ENCODE results near the gene TAS2R1.
"Not testable (repeated sequence)": the region's sequence is repeated elsewhere in the genome, so short reads cannot be mapped to it uniquely, and the experiment has no call there.

The TAS2R1 gene

DNA sequence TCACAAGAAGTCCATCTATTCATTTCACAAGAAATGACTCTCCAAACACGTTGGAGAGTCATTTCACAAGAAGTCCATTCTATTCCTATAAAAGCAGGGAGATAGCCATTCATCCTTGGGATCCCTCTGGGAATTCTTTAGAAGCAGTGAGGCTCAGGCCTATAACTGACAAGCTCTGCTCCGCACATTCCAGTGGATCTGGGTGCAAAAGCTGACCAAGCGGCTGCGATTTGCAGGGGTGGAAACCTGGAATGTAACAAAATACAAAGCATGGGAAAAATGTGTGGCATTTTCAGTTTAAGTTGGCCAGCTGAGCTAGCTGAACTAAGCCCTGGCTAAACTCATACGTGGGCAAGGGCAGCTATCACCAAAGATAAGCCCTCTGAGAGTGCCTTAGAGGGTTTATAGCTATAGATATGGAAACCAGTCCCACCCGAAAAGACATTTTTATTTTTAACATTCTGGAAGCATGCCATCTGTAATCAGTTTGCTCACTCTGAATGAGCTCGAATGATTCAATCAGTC is 8.7 kb downstream of the TAS2R1 start:
- no peak for DNase-seq

DNA sequence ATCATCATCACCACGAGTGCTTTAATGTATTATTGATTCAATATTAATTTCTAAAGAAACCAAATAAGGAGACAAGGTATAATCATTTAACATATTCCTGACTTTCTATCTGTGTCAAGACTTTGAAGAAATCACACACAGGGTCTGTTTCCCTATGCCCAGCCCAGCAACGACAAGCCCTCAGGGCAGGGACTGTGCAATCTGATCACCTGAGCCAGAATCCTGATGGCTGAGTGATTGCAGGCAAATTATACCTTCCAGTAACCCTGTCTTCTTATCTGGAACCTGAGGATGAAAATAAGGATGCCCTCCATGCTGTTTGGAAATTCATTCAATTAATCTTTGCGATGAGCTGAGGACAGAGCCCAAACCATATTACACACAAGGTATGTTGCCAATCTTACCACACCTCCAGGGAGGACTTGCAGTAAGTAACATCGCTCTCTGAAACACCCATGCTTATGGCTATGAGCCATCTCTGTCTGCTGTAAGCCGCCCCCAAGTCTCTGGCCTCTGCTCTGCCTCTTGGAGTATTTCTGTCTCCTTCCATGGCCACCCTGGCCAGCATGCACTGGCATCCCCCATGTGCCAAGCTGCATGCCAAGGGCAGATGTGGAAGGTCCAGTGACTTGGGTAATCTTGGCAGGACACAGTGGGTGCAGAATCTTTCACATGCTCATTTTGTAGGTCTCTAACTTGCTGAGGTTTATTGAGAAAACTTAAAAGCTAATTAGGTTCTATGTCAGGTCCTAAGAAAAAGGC is 10.6 kb downstream of the TAS2R1 start:
- no peak for DNase-seq

DNA sequence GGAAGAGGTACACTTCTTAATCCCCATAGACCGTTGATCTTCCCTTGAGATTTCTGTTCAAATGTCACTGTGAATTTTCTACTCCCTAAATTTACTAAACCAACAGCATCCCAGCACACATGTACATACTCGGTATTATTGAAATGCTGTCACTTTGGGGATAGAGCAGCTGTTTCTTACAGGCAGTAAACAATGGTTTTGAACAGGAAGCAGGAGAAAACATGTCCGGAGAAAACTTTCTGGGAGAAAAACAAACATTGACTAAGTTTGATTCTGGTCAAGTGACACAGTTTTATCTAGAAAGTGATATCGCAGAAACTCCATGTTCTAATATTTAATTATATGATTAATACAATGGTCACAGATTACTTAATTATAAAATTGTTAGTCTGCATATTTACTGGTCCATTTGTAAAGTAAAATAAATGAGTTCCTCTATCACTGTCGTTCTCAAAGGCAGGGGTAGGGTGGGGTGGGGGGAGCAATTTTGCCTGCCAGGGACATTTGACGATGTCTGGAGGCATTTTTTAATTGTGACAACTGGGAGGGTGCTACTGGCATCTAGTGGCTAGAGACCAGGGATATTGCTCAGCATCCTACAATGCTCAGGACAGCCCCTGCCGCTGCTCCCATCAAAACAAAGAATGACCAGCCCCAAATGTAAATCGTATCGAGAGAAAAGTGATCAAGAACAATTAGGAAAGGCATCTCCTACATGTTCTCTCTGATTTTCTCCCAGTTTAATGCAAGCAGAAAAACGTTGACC is 12.2 kb downstream of the TAS2R1 start:
- DNase-seq = no peak

DNA sequence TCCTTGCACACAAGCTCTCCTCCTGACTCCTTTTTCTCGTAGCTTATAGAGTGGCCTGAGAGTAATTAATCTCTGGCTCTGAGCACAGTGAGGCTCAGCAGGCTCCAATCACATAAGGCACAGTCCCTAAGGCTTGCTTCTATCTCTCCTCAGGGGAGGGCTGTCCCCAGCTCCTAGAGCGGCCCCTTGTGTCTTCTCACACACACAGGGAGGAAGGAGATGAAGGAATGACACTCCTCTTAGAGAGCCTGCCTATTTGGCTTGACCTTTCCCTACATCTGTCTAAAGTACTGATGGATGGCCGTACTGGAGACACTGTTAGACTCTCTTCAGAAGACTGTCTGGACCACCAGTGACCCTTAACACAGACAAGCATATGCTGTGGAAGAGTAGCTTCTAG is 12.9 kb downstream of the TAS2R1 start:
- DNase-seq = no peak

DNA sequence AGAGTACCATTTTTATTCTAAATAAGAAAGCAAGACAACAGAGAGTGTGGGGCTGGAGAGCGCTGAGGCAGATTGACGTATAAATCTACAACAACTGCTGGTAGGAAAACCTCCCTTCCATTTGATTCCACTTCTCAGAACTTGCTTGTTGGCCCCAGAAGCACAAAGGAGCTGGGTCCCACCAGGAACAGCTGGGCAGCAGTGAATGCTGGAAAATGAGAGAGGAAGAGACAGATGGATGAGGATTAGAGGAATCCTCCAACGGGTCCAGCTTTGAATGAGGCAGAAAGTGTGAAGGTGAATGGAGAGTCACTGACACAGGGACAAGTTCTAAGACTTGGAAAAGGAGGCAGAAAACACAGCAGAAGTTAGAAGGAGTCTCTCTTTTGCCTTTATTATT is 14.8 kb downstream of the TAS2R1 start:
- no peak for DNase-seq

DNA sequence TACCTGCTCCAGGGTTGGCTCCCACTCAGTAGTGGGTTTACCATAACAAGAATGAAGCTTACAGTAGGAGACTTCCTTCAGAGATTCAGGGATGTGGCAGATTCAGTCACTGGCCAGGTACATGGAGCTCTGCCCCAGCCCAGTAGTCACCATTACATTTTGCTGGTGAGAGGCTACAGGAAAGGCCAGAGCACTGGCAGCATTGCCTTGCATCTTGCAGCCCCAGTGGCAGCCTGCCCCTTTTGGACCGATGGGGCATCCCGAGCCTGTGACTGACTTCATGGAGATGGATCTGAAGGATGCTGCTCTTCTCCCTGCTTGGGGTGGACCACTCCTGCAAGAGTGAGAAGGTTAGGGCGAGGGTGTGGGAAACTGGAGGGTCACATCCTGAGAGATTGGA is 16.8 kb downstream of the TAS2R1 start:
- DNase-seq = no peak

DNA sequence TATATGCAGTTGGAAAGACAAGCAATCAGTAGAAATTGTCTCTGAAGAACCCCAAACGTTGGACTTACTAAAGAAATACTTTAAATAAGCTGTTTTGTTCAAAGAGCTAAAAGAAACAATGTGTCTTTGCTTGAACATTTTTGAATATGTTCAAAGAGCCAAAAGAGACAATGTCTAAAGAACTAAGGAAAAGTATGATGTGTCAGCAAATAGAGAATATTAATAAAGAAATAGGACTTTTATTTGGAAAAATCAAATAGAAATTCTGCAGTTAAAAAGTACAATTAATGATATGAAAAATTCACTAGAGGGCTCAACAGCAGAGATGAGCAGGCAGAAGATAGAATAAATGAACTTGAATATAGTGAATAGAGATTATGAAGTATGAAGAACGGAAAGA is 19.2 kb downstream of the TAS2R1 start:
- no peak for DNase-seq

DNA sequence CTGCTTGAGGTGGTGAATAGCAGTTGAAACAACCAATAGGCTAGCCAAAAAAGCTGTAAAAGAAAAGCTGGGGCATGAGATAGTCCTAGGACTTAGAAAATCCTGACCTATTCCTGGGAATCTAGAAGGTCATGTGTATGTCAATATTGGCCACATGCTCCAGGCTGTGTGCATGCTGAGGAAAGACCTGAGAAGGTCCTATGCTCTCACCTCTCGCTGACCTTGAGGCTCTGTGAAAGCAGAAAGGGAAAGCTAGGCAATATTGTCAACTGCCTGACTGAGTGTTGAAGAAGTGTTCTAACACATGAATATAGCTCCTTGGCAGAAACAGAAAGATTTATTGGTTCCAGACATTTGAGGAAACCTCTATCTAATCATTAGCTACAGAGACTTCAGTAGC is 19.8 kb downstream of the TAS2R1 start:
- no peak for DNase-seq

DNA sequence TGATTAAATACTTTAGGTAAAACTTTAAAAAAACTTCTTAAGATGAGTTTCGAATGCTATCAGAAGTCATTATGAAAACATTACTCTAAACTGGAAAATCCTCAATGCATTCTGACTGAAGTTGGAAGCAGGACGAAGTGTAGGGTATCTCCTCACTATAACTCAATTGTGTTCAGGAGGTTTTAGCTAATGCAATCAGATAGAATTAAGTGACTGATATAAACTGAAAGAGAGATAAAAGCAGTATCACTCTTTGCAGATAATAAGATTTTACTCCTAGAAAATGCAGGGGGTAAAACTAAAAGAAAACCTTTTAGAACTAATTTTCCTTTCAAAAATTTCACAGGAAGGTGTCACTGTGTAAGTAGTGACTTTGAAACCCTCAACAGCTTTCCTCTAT is 22.1 kb downstream of the TAS2R1 start:
- DNase-seq = no peak

DNA sequence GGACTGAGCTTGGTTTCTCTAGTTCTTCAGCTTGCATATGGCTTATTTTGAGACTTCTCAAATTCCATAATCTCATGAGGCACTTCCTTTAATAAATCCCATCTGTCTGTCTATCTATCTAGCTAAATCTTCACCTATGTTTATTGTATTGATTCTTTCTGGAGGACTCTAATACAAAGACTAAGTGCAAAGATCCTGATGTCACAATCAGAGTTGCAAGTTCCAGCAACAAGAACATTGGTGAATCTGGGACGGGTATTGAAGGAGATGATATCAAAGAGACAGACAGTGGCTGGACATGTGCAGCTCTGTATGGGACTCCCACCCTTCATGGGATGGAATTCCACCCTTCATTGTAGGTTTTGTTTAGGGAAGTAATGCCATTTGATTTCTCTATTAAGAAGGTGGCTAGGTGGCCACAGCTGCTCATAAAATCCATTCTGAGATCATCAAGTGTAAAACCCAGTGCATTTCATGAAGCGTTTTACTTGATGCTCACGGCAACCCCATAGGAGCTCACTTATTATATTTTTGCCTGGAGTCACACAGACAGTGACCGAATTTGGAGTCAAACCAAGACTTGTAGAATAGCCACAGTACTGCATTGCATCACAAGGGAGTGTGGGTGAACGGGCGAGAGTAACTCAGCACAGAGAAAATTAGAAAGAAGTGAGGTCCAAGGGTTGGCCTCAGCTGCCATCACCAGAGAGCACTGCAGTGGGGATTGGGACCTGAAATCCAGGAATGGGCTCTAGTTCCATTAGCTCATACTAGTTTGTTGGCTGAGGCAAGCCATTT is 24.9 kb downstream of the TAS2R1 start:
- no peak for DNase-seq

DNA sequence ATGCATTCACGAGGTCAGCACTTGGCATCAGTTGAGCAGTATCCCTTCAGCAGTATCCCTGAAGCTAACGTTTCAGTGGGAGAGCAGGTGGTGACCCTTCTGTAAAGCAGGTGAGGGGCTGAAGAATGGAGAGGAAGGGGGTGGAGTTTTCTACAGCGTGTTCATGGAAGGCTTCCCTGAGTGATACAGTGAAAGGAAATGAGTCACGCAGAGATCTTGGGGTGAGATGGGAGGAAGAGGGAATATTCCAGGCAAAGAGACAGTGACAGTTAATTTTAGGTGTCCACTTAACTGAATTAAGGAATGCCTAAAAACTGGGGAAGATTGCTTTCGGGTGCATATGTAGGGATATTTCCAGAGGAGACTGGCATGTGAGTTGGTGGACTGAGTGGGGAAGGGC is 25.7 kb downstream of the TAS2R1 start:
- DNase-seq = no peak

DNA sequence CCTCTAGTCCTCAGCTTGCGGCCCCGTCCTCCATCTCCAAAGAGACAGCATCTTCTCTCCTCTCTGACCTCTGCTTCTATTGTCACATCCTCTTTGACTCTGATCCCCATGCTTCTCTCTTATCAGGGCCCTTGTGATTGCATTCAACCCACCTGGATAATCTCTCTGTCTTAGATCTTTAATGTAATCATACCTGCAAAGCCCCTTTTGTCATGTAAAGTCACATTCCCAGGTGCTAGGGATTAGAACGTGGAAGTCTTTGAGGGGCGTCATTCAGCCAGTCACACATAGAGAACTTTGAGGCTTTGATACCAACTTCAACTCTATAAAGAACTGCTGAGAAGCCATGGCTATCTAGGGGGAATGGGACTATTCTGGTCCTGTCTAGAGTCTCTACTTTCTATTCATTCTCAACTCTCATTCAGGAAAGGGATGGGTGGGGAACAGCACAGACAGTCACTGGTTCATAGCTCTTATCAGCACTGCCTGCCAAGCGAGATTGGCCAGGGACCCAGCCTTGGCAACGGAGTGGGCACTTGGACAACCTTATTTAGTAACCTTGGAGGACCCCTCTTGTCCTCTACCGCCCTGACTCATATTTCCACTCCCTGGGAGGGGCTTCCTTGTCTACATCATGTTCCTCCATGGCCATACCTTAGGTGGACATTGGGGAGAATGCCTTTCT is 29.0 kb downstream of the TAS2R1 start:
- DNase-seq = no peak

DNA sequence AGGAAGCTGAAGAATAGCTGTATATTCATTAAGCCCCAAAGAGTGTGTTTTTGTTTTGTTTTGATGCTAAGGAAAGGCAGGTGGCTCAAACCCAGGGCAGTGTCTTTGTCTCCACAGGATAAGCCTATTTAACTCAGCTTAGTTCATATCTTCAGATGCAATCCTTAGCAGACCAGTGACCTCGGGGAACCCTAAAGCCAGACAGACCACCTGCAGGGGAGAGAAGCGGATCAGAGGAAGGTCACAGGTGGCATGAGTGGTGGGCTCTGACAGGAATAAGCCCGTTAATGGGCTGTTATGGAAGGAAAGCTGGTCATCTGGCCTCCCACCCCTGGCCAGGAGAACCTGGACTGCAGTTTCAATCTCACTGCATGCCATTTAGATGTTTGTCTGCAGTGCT is 30.8 kb downstream of the TAS2R1 start:
- no peak for DNase-seq

DNA sequence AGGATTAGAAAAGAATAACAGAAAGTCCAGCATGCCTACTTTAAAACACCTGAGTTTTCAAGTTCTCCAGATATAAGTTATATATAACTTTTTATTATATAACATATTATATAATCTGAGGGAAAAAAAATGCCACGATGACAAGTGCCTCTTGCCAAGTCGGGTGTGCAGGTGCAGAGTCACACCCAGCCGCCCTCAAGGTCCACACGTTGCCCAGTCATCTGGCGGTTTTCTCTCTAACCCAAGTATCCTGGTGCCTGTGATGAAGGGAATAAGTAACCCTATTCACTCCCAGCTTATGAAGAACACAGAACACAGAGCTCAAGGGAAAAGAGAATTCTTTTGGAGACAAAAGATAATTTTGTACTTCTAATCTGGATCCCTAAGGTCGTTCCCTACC is 31.8 kb downstream of the TAS2R1 start:
- not testable (repeated sequence) for DNase-seq

DNA sequence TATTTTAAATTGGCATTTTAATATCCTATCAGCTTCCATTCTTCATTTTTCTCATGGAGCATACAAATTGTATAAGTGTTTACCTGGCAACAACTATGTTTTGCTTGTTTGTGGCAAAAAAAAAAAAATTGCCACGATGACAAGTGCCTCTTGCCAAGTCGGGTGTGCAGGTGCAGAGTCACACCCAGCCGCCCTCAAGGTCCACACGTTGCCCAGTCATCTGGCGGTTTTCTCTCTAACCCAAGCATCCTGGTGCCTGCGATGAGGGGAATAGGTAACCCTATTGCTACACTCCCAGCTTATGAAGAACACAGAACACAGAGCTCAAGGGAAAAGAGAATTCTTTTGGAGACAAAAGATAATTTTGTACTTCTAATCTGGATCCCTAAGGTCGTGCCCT is 32.8 kb downstream of the TAS2R1 start:
- not testable (repeated sequence) for DNase-seq

DNA sequence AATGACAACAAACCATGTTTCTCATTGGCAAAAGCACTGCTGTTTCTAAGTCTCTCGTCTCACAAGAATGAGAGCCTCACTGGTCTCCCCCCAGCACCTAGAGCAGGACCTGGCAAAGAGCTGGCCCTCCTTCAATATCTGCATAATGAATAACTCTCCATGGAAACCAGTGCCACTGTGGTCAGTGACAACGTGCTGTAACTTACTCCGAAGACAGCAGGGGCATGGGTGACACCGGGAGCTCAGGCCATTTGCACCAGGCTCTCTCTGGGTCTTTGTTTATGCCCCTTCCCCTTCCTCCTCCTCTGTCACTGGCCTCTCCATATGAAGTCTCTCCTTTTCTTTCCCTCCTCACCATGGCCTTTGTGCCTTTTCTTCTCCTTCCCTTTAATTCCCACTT is 33.3 kb downstream of the TAS2R1 start:
- DNase-seq = no peak

DNA sequence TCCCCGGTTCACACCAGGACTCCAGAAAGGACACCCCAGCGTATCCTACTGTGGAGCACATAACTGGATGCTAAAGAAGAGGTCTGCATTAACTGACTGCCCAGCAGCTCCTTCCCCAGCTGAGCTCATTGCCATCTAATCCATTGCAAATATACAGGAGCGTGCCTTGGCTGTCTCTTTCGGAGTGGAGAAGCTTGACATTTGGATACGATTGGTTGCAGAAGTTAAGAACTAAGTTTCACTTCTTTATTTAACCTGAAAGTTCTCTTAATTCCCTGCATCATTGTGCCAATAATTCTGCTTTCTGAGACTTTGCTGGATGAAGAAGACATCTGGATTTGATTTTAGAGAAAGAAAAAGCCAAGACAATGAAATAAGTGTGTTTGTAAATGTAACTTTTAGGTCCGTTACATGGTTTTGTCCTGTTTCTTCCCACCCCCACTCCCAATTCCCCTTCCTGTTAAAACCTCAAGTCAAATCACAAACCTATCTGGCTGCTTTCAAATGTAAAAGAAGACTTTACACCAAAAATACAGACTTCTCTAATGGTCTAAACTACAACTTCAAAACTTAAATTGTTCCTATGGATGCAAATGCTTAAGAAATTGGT is 33.9 kb downstream of the TAS2R1 start:
- no peak for DNase-seq

DNA sequence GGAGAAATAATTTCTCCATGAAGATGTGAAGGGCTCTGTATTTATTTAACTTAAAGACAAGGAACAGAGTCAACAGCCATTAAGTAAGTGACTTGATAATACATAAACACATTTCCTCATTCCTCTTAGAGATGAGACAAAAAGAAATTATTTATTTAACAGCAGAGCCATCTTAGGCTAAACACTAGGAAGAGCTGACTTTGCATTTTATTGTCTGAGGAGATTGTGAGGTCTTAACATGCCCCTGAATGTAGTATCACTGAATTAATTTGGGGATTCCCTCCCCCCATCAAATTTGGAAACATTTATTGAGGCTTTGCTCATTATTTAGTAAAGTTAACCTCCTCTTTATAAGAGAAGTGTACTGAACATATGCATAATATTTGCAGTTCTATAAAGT is 35.2 kb downstream of the TAS2R1 start:
- DNase-seq = no peak

DNA sequence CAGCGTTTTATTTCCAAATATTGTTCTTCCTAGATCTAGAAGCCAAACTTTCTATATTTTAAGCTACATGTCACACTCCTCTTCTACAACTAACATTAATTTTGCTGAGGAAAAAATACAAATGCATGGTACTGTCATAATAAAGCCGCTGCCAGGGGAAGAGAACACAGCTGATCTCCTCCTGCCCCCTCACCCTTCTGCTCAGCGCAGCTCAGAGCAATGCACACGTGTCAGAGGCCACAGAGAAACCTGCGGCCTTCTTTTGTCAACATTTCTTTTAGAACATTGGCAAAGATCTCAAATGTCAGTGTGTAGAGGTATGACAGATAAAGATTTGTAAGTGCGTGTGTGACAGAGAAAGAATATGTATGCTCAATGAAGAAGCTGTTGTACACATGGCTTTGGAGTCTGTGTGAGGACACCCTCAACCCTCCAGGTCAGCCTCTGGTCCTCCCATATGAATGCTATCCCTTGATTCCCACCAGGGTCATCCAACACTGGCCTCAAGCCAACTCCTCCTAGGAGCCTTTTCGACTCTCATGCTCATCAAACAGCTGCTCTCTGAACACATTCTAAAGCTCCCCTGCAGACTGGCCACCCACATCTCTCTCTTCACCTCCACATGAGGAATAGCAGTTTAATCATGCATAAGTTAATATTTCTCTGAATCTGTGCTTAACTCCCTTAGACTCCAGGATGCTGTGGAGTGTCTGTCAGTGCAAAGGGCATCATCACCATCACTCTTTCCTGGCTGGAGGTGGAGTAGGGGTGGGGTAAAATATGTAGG is 40.9 kb downstream of the TAS2R1 start:
- no peak for DNase-seq

DNA sequence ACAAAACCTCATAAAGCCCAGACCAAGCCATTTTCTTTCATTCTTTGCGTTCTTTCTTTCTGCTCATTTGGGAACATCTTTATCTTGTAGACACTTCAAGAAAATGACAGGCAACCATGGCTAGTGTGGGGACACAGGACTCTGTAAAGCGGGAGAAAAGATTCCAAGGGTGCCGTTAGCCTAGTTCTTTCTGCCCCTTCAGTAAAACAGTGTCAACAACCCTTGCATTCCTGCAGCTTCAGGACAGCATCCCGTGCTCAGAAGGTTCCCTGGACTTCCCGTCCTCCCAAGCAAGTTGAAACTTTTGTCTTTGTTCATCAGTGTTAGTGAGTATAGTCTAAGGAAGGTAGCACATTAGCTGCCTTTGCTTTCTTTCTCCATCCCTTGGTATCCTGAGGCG is 41.9 kb downstream of the TAS2R1 start:
- DNase-seq = no peak

DNA sequence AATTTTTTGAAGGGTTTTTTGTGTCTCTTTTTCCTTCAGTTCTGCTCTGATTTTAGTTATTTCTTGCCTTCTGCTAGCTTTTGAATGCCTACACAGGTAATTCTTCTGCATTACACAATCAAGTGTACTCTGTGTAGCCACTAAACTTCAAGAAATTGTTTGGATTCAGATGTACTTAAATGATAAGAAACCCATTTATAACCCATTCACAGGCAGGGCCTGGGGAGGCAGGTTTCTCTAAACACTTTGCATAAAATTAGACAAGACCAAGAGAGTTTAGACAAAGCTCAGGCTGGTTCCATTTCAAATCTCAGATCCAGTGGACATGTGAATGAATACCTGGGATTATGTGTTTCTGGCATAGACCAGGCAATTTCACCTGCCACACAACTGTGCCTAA is 43.0 kb downstream of the TAS2R1 start:
- DNase-seq = no peak

DNA sequence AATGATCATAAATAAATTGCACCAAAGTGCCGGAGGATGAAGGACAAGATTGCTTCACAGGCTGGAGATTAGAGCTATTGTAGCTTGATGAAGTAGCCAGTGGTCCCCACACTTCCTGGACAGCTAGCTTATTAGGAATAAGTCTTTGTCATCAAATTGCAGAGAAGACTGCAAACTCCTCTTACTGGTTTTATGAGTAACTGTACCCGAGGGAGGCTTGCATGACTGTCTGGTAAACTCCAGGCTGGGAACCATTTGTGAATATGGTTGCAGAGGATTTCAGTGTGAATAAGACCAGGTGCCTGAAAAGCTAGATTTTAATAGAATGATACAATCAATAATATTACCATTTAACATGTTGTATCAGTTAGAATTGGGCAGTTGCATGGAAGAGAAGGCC is 47.7 kb downstream of the TAS2R1 start:
- no peak for DNase-seq
